Natural killer cell (primary cell): Measurements from ENCODE around the gene CEP131. TPM values are rescaled to one million over a fixed set of nuclear protein-coding genes. Genes with fewer than 3 reads are reported as not detected.
"Not testable (repeated sequence)": the region's sequence is repeated elsewhere in the genome, so short reads cannot be mapped to it uniquely, and the experiment has no call there.

Experiments used
- ATAC-seq, 3 donors: fragments of 150-1000 bp in 2 of 3; fragments of 200-7000 bp in 1 of 3; cut with Tn5 transposase; 1 replicate in 1 of 3; 2 replicates in 2 of 3; pipeline ENCODE4 v1.10.0; 2021; ENCODE audit warnings: mild to moderate bottlenecking in 2 of 3, moderate library complexity in 2 of 3
- DNase-seq, 2 donors: peaks; one replicate each; pipeline versions ENCODE4 v3.0.0 to v3.0.0-alpha.2; 2013 to 2021; ENCODE audit warnings: mixed read lengths in 1 of 2
- H3K27ac ChIP-seq: one replicate; pipeline ENCODE4 v1.5.1; 2013; ENCODE audit warnings: mild to moderate bottlenecking, low read length
- H3K27me3 ChIP-seq: one replicate; pipeline ENCODE4 v1.6.1; 2013; ENCODE audit warnings: low read length; ENCODE audit not compliant: control insufficient read depth, insufficient read depth
- H3K36me3 ChIP-seq: one replicate; pipeline ENCODE4 v1.6.1; 2013; ENCODE audit warnings: low read length; ENCODE audit not compliant: control insufficient read depth, insufficient read depth
- H3K4me1 ChIP-seq: one replicate; pipeline ENCODE4 v1.6.1; 2013; ENCODE audit warnings: low read length; ENCODE audit not compliant: control insufficient read depth, insufficient read depth
- H3K4me3 ChIP-seq: one replicate; pipeline ENCODE4 v1.5.1; 2013; ENCODE audit warnings: low read length
- H3K9me3 ChIP-seq: one replicate; pipeline ENCODE4 v1.6.1; 2013; ENCODE audit warnings: low read length; ENCODE audit not compliant: control insufficient read depth, insufficient read depth
- H3K27ac Mint-ChIP-seq, 2 donors: one replicate each; pipeline ENCODE4 v1.8.0; 2022; ENCODE audit warnings: mild to moderate bottlenecking in 2 of 2, mixed read lengths in 2 of 2, moderate library complexity in 1 of 2
- H3K27me3 Mint-ChIP-seq, 2 donors: one replicate each; pipeline ENCODE4 v1.8.0; 2022; ENCODE audit warnings: low read depth in 2 of 2, mixed read lengths in 2 of 2
- H3K36me3 Mint-ChIP-seq: one replicate; pipeline ENCODE4 v1.8.0; 2022; ENCODE audit warnings: mixed read lengths
- H3K4me1 Mint-ChIP-seq, 2 donors: one replicate each; pipeline ENCODE4 v1.8.0; 2022; ENCODE audit warnings: mixed read lengths in 2 of 2
- H3K4me3 Mint-ChIP-seq: one replicate; pipeline ENCODE4 v1.8.0; 2022; ENCODE audit warnings: mild to moderate bottlenecking, moderate library complexity, mixed read lengths
- H3K9me3 Mint-ChIP-seq, 2 donors: one replicate each; pipeline ENCODE4 v1.8.0; 2022; ENCODE audit warnings: mixed read lengths in 2 of 2
- CTCF ChIP-seq: fragments of 200-600 bp; IDR thresholded peaks from one replicate; pipeline ENCODE4 v1.8.0; 2022; ENCODE audit warnings: antibody characterized with exemption
- WGBS: methylation state at CpG from one replicate; pipeline ENCODE4 v1.1.7; 2013; ENCODE audit warnings: missing lambda C conversion rate; ENCODE audit not compliant: insufficient coverage; 5-methylcytosine and 5-hydroxymethylcytosine counted together
- intact Hi-C: fragments of 100-400 bp; cut with micrococcal nuclease; formaldehyde crosslinking; loops from one replicate; pipeline ENCODE4 v1.14.2; 2022
- total RNA-seq, 4 donors: library from RNA; stranded (reverse); fragments of 120-200 nt in 1 of 4; gene quantifications; one replicate each; pipeline versions ENCODE4 v1.2.3 to v1.2.4, GENCODE V29; 2013 to 2022

The CEP131 gene
- total RNA-seq, 3 donors from 2014 or later (not counting 1 experiment from before 2014, with no cell fraction given): 9.9 to 11.4 (median 10.0) TPM

GRCh38 chr17:81229666-81229920 lies 6.8 kb upstream of the CEP131 start:
- Mint-ChIP-seq H3K27ac (peak overlapping the region in 1 of 2 donors; percentile 42), H3K4me3 (no peak overlapping the region), H3K4me1 (peaks cover 16 to 20% of the 10 kb centered on the region in 2 donors), H3K27me3 (no peaks in the 10 kb centered on the region), H3K9me3 (no peaks in the 10 kb centered on the region), H3K36me3 (no peaks in the 10 kb centered on the region)
- Histone ChIP-seq H3K36me3 (peaks cover 23% of the 10 kb centered on the region), H3K27me3 (no peaks in the 10 kb centered on the region), H3K27ac (no peak overlapping the region), H3K4me1 (peaks cover 16% of the 10 kb centered on the region), H3K9me3 (no peaks in the 10 kb centered on the region), H3K4me3 (no peak overlapping the region)
- DNase-seq (no peak), ATAC-seq (no peak)
- intact Hi-C loops: no loop called here
- no peak for TF ChIP-seq CTCF
- 94% methylated on average over 14 of the region's 14 CpGs for whole genome bisulfite sequencing

- no peaks in the 10 kb centered on the region for H3K27me3 Mint-ChIP-seq
- H3K27ac ChIP-seq: no peak overlapping the region
- 92% methylated on average over 32 of the region's 32 CpGs for WGBS
- peaks cover 17% of the 10 kb centered on the region for H3K4me1 ChIP-seq
- H3K27me3 ChIP-seq: no peaks in the 10 kb centered on the region
- no peak overlapping the region for H3K27ac Mint-ChIP-seq
- DNase-seq (no peak), ATAC-seq (no peak)
- H3K4me1 Mint-ChIP-seq: peaks cover 15 to 16% of the 10 kb centered on the region in 2 donors
- no peak for TF ChIP-seq CTCF
- H3K9me3 Mint-ChIP-seq: no peaks in the 10 kb centered on the region
- H3K9me3 ChIP-seq: no peaks in the 10 kb centered on the region
- H3K36me3 ChIP-seq: peaks cover 23% of the 10 kb centered on the region
- no peak overlapping the region for H3K4me3 ChIP-seq
- no peak overlapping the region for H3K4me3 Mint-ChIP-seq
- intact Hi-C loops: no loop called here
- no peaks in the 10 kb centered on the region for H3K36me3 Mint-ChIP-seq
These were observed 6.3 kb upstream of the CEP131 start for GRCh38 chr17:81228834-81229665.

GRCh38 chr17:81228420-81228819 lies 5.7 kb upstream of the CEP131 start:
- H3K4me3 Mint-ChIP-seq: no peak overlapping the region
- Histone ChIP-seq H3K4me3 (no peak overlapping the region), H3K27ac (no peak overlapping the region), H3K4me1 (peaks cover 23% of the 10 kb centered on the region), H3K27me3 (no peaks in the 10 kb centered on the region), H3K9me3 (no peaks in the 10 kb centered on the region), H3K36me3 (peaks cover 22% of the 10 kb centered on the region)
- peaks cover 21 to 22% of the 10 kb centered on the region in 2 donors for H3K4me1 Mint-ChIP-seq
- no peak for TF ChIP-seq CTCF
- intact Hi-C loops: no loop called here
- ATAC-seq: no peak
- WGBS: 67% methylated on average over 8 of the region's 9 CpGs
- H3K36me3 Mint-ChIP-seq: no peaks in the 10 kb centered on the region
- no peaks in the 10 kb centered on the region for H3K9me3 Mint-ChIP-seq
- H3K27me3 Mint-ChIP-seq: no peaks in the 10 kb centered on the region
- DNase-seq: no peak
- H3K27ac Mint-ChIP-seq: peak overlapping the region in 1 of 2 donors; percentile 3

- H3K27ac ChIP-seq, H3K36me3 Mint-ChIP-seq, H3K27me3 ChIP-seq, H3K4me3 Mint-ChIP-seq, DNase-seq, H3K9me3 ChIP-seq, ATAC-seq, intact Hi-C loops, H3K9me3 Mint-ChIP-seq, H3K27me3 Mint-ChIP-seq, H3K4me3 ChIP-seq: not testable (repeated sequence)
- WGBS: no CpG with 5 or more reads among the region's 2 CpGs
- Histone ChIP-seq H3K4me1 (peaks cover 25% of the 10 kb centered on the region), H3K36me3 (peaks cover 19% of the 10 kb centered on the region)
- Mint-ChIP-seq H3K27ac (peak overlapping the region in 1 of 2 donors; percentile 3), H3K4me1 (peaks cover 23 to 28% of the 10 kb centered on the region in 2 donors)
These were observed 4.9 kb upstream of the CEP131 start for GRCh38 chr17:81227630-81228029.
